Naive thymus-derived CD4-positive, alpha-beta T cell (primary cell): ENCODE data around the gene PNP. TPM values are rescaled to one million over a fixed set of nuclear protein-coding genes. Genes with fewer than 3 reads are reported as not detected.

Experiments used
- ATAC-seq: fragments of 150-1000 bp; cut with Tn5 transposase; 2 replicates; pipeline ENCODE4 v1.10.0; 2021; ENCODE audit warnings: mild to moderate bottlenecking, moderate library complexity
- CTCF ChIA-PET: fragments of 350-600 bp; sonication (Branson Sonifier 250); formaldehyde crosslinking; loops from one replicate; lab custom pipeline; 2021; ENCODE audit warnings: antibody characterized with exemption; lab: Charles Lee
- POLR2A ChIA-PET: fragments of 350-600 bp; sonication (Branson Sonifier 250); formaldehyde crosslinking; loops from one replicate; lab custom pipeline; 2021; ENCODE audit warnings: antibody characterized with exemption, inconsistent platforms; lab: Charles Lee
- DNase-seq, 9 donors: peaks; one replicate each; pipeline versions ENCODE4 v3.0.0 to v3.0.0-alpha.2; 2020 to 2022; ENCODE audit warnings: mixed read lengths in 1 of 9
- H3K27ac ChIP-seq: one replicate; pipeline ENCODE4 v1.7.0; 2013; ENCODE audit warnings: mild to moderate bottlenecking, low read depth, low read length, moderate library complexity
- H3K27me3 ChIP-seq, 2 donors: one replicate each; pipeline ENCODE4 v1.7.0; 2013; ENCODE audit warnings: low read length in 2 of 2, mild to moderate bottlenecking in 2 of 2, moderate library complexity in 2 of 2; ENCODE audit not compliant: control insufficient read depth in 2 of 2, insufficient read depth in 2 of 2
- H3K36me3 ChIP-seq, 3 experiments: 1 replicate in 2 of 3; 2 replicates in 1 of 3; pipeline ENCODE4 v1.7.0; 2013; ENCODE audit warnings: low read length in 3 of 3, mild to moderate bottlenecking in 3 of 3, moderate library complexity in 1 of 3; ENCODE audit not compliant: insufficient read depth in 3 of 3, control insufficient read depth in 2 of 3
- H3K4me1 ChIP-seq, 2 donors: one replicate each; pipeline ENCODE4 v1.7.0; 2013; ENCODE audit warnings: low read length in 2 of 2, mild to moderate bottlenecking in 2 of 2, moderate library complexity in 1 of 2; ENCODE audit not compliant: control insufficient read depth in 2 of 2, insufficient read depth in 2 of 2
- H3K4me3 ChIP-seq: 2 replicates; pipeline ENCODE4 v1.7.0; 2013; ENCODE audit warnings: mild to moderate bottlenecking, low read length
- H3K9me3 ChIP-seq, 3 experiments: 1 replicate in 2 of 3; 2 replicates in 1 of 3; pipeline ENCODE4 v1.7.0; 2013; ENCODE audit warnings: low read length in 3 of 3; ENCODE audit not compliant: control insufficient read depth in 2 of 3
- H3K27ac Mint-ChIP-seq, 9 donors: one replicate each; pipeline ENCODE4 v1.8.0; 2020 to 2022; ENCODE audit warnings: mixed read lengths in 9 of 9, mild to moderate bottlenecking in 8 of 9, moderate library complexity in 5 of 9, inconsistent platforms in 2 of 9
- H3K27me3 Mint-ChIP-seq, 5 donors: one replicate each; pipeline ENCODE4 v1.8.0; 2021 to 2022; ENCODE audit warnings: mixed read lengths in 5 of 5, mild to moderate bottlenecking in 1 of 5
- H3K36me3 Mint-ChIP-seq, 5 donors: one replicate each; pipeline ENCODE4 v1.8.0; 2020 to 2022; ENCODE audit warnings: mixed read lengths in 5 of 5, mild to moderate bottlenecking in 3 of 5, inconsistent platforms in 1 of 5
- H3K4me1 Mint-ChIP-seq, 7 donors: one replicate each; pipeline ENCODE4 v1.8.0; 2020 to 2022; ENCODE audit warnings: mixed read lengths in 7 of 7, mild to moderate bottlenecking in 3 of 7, inconsistent platforms in 1 of 7
- H3K4me3 Mint-ChIP-seq, 10 donors: one replicate each; pipeline ENCODE4 v1.8.0; 2020 to 2022; ENCODE audit warnings: mild to moderate bottlenecking in 10 of 10, mixed read lengths in 10 of 10, moderate library complexity in 6 of 10, inconsistent platforms in 2 of 10
- H3K9me3 Mint-ChIP-seq, 11 donors: one replicate each; pipeline ENCODE4 v1.8.0; 2020 to 2022; ENCODE audit warnings: mixed read lengths in 11 of 11, mild to moderate bottlenecking in 4 of 11, inconsistent platforms in 1 of 11, moderate library complexity in 1 of 11
- intact Hi-C, 2 donors: fragments of 100-400 bp; cut with micrococcal nuclease; formaldehyde crosslinking; loops; one replicate each; pipeline ENCODE4 v1.15.1; 2023
- polyA plus RNA-seq, 2 donors: library from polyadenylated mRNA; unstranded; fragments of 300-500 nt; fragmentation: Illumina TruSeq; gene quantifications; one replicate each; pipeline ENCODE4 v1.2.3, GENCODE V29; 2021
- total RNA-seq, 6 experiments: library from RNA in 5 of 6; stranded (reverse) in 5 of 6; gene quantifications; 1 replicate in 5 of 6; 2 replicates in 1 of 6; pipeline ENCODE4 v1.2.3 and lab custom pipeline; 2021 to 2026

The PNP gene
- total and polyA plus RNA-seq, 7 experiments from 2014 or later = 35.6 to 179 (median 82.1) TPM

- intact Hi-C loops = loop anchor here (1.0 to 2.0 kb wide), 5 partner anchors 12 to 41 kb away; partner anchors contain the start of genes PNP (in 2 of the 2) and APEX1 (in 1 of the 2)
- Mint-ChIP-seq H3K9me3 (peaks cover 0 to 5% (median 0%) of the 10 kb centered on the region in 11 donors), H3K36me3 (peaks cover 0 to 6% (median 4%) of the 10 kb centered on the region in 5 donors), H3K27me3 (no peaks in the 10 kb centered on the region), H3K4me3 (peak overlapping the region; percentile 67 to 93 (median 76)), H3K4me1 (peaks cover 47 to 89% (median 79%) of the 10 kb centered on the region in 7 donors), H3K27ac (peak overlapping the region; percentile 65 to 95 (median 86))
- H3K9me3 ChIP-seq = no peaks in the 10 kb centered on the region
- no peaks in the 10 kb centered on the region for H3K27me3 ChIP-seq
- H3K36me3 ChIP-seq = no peaks in the 10 kb centered on the region
- ATAC-seq (peak; percentile 70), DNase-seq (peak in 5 of 9 donors; percentile 14 to 40 (median 35))
- H3K4me1 ChIP-seq = peaks cover 37 to 51% of the 10 kb centered on the region in 2 donors
- ChIA-PET POLR2A (interaction anchor here (0.9 to 4.9 kb wide), 11 partner anchors 10 to 194 kb away, joined by 3 to 36 read pairs (median 6); partner anchors contain the start of genes APEX1, PARP2, PIP4P1 and PNP), CTCF (no interaction called here)
- H3K4me3 ChIP-seq = peak overlapping the region; percentile 35
- peak overlapping the region; percentile 46 for H3K27ac ChIP-seq
These were observed 20.1 kb downstream of the PNP start for GRCh38 chr14:20489093-20489994.

- peaks cover 0 to 2% (median 0%) of the 10 kb centered on the region in 11 donors for H3K9me3 Mint-ChIP-seq
- no peak for DNase-seq
- no peak for ATAC-seq
- H3K27me3 Mint-ChIP-seq = no peaks in the 10 kb centered on the region
- H3K27ac Mint-ChIP-seq = peak overlapping the region; percentile 71 to 93 (median 88)
- H3K4me3 ChIP-seq = no peak overlapping the region
- CTCF ChIA-PET = no interaction called here
- H3K4me1 Mint-ChIP-seq = peaks cover 49 to 90% (median 77%) of the 10 kb centered on the region in 7 donors
- H3K36me3 ChIP-seq = no peaks in the 10 kb centered on the region
- H3K27me3 ChIP-seq = no peaks in the 10 kb centered on the region
- intact Hi-C loops = no loop called here
- peak overlapping the region; percentile 25 to 93 (median 66) for H3K4me3 Mint-ChIP-seq
- H3K27ac ChIP-seq = peak overlapping the region; percentile 46
- H3K4me1 ChIP-seq = peaks cover 37 to 51% of the 10 kb centered on the region in 2 donors
- H3K36me3 Mint-ChIP-seq = peaks cover 0 to 3% (median 0%) of the 10 kb centered on the region in 5 donors
- H3K9me3 ChIP-seq = no peaks in the 10 kb centered on the region
- POLR2A ChIA-PET = interaction anchor here (0.5 to 4.9 kb wide), 10 partner anchors 10 to 303 kb away, joined by 3 to 36 read pairs (median 6); partner anchors contain the start of genes OSGEP, PARP2, PIP4P1 and PNP
These were observed 21.4 kb downstream of the PNP start for GRCh38 chr14:20490563-20490962.

- ChIA-PET POLR2A (interaction anchor here (1.1 kb wide), 1 partner anchor 39 kb away, joined by 3 read pairs; no protein-coding TSS in a partner anchor), CTCF (interaction anchor here (1.0 kb wide), 1 partner anchor 10 kb away, joined by 3 read pairs; no protein-coding TSS in a partner anchor)
- H3K4me3 ChIP-seq = no peak overlapping the region
- ATAC-seq (no peak), DNase-seq (no peak)
- H3K9me3 ChIP-seq = no peaks in the 10 kb centered on the region
- H3K4me1 ChIP-seq = peaks cover 27 to 41% of the 10 kb centered on the region in 2 donors
- H3K27ac ChIP-seq = no peak overlapping the region
- Mint-ChIP-seq H3K9me3 (peaks cover 0 to 1% (median 0%) of the 10 kb centered on the region in 11 donors), H3K27me3 (no peaks in the 10 kb centered on the region), H3K36me3 (peaks cover 0 to 3% (median 0%) of the 10 kb centered on the region in 5 donors), H3K4me1 (peaks cover 45 to 83% (median 69%) of the 10 kb centered on the region in 7 donors), H3K4me3 (peak overlapping the region in 1 of 10 donors; percentile 13), H3K27ac (peak overlapping the region in 5 of 9 donors; percentile 2 to 86 (median 34))
- intact Hi-C loops = no loop called here
- no peaks in the 10 kb centered on the region for H3K27me3 ChIP-seq
- H3K36me3 ChIP-seq = no peaks in the 10 kb centered on the region
These were observed 23.3 kb downstream of the PNP start for GRCh38 chr14:20492486-20492885.

GRCh38 chr14:20493634-20494033 is 24.4 kb downstream of the PNP start:
- H3K36me3 ChIP-seq = no peaks in the 10 kb centered on the region
- ATAC-seq (peak; percentile 62), DNase-seq (no peak)
- no peak overlapping the region for H3K27ac ChIP-seq
- ChIA-PET POLR2A (interaction anchor here (1.1 kb wide), 1 partner anchor 18 kb away, joined by 4 read pairs; no protein-coding TSS in a partner anchor), CTCF (no interaction called here)
- H3K27me3 ChIP-seq = no peaks in the 10 kb centered on the region
- H3K4me3 Mint-ChIP-seq = peak overlapping the region in 3 of 10 donors; percentile 16 to 48 (median 40)
- peaks cover 0 to 1% (median 0%) of the 10 kb centered on the region in 11 donors for H3K9me3 Mint-ChIP-seq
- peaks cover 0 to 2% (median 0%) of the 10 kb centered on the region in 5 donors for H3K36me3 Mint-ChIP-seq
- H3K27ac Mint-ChIP-seq = peak overlapping the region in 5 of 9 donors; percentile 21 to 95 (median 81)
- intact Hi-C loops = no loop called here
- peaks cover 39 to 72% (median 57%) of the 10 kb centered on the region in 7 donors for H3K4me1 Mint-ChIP-seq
- H3K4me3 ChIP-seq = no peak overlapping the region
- peaks cover 18 to 31% of the 10 kb centered on the region in 2 donors for H3K4me1 ChIP-seq
- H3K27me3 Mint-ChIP-seq = no peaks in the 10 kb centered on the region
- H3K9me3 ChIP-seq = no peaks in the 10 kb centered on the region

GRCh38 chr14:20494935-20495766 is 25.9 kb downstream of the PNP start:
- H3K27me3 ChIP-seq = no peaks in the 10 kb centered on the region
- H3K9me3 ChIP-seq = no peaks in the 10 kb centered on the region
- no peak overlapping the region for H3K27ac ChIP-seq
- intact Hi-C loops = no loop called here
- H3K4me1 Mint-ChIP-seq = peaks cover 29 to 59% (median 42%) of the 10 kb centered on the region in 7 donors
- ChIA-PET POLR2A (no interaction called here), CTCF (no interaction called here)
- no peak for DNase-seq
- H3K27ac Mint-ChIP-seq = peak overlapping the region in 6 of 9 donors; percentile 8 to 73 (median 43)
- H3K36me3 ChIP-seq = no peaks in the 10 kb centered on the region
- ATAC-seq = peak; percentile 57
- no peaks in the 10 kb centered on the region for H3K27me3 Mint-ChIP-seq
- no peak overlapping the region for H3K4me3 ChIP-seq
- peaks cover 0 to 1% (median 0%) of the 10 kb centered on the region in 11 donors for H3K9me3 Mint-ChIP-seq
- H3K4me3 Mint-ChIP-seq = peak overlapping the region in 1 of 10 donors; percentile 20
- peaks cover 7 to 19% of the 10 kb centered on the region in 2 donors for H3K4me1 ChIP-seq
- H3K36me3 Mint-ChIP-seq = peaks cover 0 to 2% (median 0%) of the 10 kb centered on the region in 5 donors
